VCaP (cell line): Measurements from ENCODE around the gene TMEM203.

Experiments
- H3K27ac ChIP-seq: fragments of 450-650 bp; 2 replicates; pipeline ENCODE4 v1.5.1; 2017
- TF ChIP-seq, protein P1 (sequence below): fragments of 450-650 bp; conservative IDR thresholded peaks from 2 replicates; pipeline ENCODE4 v1.5.1; 2017; ENCODE audit warnings: mild to moderate bottlenecking, moderate library complexity

TMEM203 gene

DNA sequence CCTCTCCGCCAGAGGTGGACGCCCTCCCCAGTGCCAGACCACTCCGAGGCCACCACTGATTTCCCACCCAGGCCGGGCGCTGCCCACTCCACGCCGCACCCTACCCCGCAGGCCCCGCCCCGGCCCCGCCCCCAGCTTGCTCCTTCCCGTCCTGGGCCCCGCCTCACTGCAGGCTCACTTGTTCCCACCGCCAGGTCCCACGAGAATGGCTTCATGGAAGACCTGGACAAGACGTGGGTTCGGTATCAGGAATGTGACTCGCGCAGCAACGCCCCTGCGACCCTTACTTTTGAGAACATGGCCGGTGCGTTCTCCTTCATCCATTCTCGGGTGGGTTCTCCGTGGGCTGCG lies 42.1 kb downstream of the TMEM203 start:
- TF ChIP-seq, protein P1, sequence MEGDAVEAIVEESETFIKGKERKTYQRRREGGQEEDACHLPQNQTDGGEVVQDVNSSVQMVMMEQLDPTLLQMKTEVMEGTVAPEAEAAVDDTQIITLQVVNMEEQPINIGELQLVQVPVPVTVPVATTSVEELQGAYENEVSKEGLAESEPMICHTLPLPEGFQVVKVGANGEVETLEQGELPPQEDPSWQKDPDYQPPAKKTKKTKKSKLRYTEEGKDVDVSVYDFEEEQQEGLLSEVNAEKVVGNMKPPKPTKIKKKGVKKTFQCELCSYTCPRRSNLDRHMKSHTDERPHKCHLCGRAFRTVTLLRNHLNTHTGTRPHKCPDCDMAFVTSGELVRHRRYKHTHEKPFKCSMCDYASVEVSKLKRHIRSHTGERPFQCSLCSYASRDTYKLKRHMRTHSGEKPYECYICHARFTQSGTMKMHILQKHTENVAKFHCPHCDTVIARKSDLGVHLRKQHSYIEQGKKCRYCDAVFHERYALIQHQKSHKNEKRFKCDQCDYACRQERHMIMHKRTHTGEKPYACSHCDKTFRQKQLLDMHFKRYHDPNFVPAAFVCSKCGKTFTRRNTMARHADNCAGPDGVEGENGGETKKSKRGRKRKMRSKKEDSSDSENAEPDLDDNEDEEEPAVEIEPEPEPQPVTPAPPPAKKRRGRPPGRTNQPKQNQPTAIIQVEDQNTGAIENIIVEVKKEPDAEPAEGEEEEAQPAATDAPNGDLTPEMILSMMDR = no peak
- H3K27ac ChIP-seq = no peak overlapping the region

DNA sequence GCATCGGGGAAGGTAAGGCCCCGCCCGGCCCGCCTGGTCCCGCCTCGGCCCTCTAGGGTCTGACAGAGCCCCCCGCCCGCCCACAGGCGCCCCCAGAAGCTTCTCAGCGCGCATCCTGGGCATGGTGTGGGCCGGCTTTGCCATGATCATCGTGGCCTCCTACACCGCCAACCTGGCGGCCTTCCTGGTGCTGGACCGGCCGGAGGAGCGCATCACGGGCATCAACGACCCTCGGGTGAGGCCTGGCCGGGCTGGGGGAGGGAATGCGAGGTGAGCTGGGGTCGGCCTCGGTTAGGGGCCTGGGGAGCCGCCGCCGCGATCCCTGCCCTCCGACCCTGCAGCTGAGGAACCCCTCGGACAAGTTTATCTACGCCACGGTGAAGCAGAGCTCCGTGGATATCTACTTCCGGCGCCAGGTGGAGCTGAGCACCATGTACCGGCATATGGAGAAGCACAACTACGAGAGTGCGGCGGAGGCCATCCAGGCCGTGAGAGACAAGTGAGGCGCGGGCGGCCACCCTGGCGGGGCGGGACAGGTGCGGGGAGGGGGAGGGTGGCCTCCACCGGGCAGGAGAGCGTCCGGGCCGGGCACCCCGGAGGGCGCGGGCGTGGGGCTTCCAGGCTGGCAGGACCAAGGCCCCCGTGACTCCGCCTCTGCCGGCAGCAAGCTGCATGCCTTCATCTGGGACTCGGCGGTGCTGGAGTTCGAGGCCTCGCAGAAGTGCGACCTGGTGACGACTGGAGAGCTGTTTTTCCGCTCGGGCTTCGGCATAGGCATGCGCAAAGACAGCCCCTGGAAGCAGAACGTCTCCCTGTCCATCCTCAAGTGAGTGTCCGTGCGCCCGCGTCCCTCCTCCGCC lies 42.7 kb downstream of the TMEM203 start:
- TF ChIP-seq, protein P1 = no peak
- no peak overlapping the region for H3K27ac ChIP-seq

DNA sequence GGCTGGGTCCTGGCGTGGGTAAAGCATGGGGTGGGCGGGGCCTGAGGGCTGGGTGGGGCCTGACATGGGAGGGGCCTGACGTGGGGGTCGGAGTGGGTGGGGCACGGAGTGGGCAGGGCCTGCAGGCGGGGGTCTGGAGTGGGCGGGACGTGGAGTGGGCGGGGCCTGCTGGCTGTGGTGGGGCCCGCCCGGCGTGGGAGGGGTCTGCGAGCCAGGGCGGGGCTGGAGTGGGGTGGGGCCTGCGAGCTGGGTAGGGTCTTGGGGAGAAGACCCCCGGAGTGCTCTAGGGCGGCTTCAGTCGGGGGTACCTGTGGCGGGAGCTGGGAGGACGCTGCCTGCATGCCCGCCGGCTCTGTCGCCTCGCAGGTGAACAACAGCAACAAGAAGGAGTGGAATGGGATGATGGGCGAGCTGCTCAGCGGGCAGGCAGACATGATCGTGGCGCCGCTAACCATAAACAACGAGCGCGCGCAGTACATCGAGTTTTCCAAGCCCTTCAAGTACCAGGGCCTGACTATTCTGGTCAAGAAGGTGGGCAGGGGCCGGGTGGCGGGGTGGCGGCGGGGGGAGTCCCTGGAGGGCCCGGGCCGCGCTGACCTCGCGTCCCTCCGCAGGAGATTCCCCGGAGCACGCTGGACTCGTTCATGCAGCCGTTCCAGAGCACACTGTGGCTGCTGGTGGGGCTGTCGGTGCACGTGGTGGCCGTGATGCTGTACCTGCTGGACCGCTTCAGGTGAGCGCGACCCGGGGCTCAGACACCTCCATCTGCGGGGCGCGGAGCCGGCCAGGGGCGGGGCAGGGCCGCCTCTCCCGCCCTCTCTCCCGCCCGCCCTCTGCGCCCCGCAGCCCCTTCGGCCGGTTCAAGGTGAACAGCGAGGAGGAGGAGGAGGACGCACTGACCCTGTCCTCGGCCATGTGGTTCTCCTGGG lies 43.6 kb downstream of the TMEM203 start:
- H3K27ac ChIP-seq = no peak overlapping the region

DNA sequence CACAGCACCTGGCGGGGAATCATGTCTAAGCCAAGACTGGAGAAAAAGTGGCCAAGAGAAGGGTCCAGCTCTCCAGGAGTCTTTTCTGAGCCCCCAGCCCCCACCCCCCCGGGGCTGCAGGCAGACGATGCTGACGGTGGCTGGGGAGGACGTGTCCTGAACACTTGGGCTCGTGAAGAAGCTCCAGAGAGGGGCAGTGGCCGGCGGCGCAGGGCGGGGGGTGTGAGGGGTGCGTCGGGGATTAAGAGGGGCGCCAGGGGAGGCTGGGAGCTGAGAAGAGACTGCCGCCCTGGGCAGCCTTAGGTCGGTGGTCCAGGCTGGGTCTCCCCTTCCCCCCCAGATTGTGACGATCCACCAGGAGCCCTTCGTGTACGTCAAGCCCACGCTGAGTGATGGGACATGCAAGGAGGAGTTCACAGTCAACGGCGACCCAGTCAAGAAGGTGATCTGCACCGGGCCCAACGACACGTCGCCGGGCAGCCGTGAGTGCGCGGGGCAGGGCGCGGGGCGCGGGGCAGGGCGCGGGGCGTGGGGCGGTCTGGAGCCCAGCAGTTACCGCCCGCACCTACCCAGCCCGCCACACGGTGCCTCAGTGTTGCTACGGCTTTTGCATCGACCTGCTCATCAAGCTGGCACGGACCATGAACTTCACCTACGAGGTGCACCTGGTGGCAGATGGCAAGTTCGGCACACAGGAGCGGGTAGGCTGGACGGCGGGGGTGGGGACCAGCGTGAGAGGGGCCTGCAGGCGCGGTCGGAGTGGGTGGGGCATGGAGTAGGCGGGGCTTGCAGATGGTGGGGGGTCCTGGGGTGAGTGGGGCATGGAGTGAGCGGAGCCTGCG lies 44.5 kb downstream of the TMEM203 start:
- TF ChIP-seq, protein P1 = no peak
- no peak overlapping the region for H3K27ac ChIP-seq

More for the DNA sequence above, 43.6 kb downstream of the TMEM203 start:
- TF ChIP-seq, protein P1 = no peak

DNA sequence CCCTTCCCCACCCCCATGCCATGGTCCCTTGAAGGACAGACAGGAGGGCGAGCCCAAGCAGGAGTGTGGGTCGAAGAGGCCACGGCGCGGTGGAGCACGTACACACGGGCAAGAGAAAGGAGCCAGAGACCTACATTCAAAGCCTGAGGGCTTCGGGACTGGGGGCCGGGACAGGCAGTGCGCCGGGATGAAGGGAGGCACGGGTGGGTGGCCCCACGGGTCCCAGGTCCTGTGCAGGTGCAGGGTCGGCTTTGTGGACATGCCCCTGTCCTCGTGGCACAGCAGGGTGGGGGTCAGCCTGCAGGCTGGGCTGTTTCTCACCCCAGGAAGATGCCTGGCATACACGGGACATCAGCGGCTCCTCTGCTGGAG lies 45.4 kb downstream of the TMEM203 start:
- TF ChIP-seq, protein P1 = no peak
- no peak overlapping the region for H3K27ac ChIP-seq

DNA sequence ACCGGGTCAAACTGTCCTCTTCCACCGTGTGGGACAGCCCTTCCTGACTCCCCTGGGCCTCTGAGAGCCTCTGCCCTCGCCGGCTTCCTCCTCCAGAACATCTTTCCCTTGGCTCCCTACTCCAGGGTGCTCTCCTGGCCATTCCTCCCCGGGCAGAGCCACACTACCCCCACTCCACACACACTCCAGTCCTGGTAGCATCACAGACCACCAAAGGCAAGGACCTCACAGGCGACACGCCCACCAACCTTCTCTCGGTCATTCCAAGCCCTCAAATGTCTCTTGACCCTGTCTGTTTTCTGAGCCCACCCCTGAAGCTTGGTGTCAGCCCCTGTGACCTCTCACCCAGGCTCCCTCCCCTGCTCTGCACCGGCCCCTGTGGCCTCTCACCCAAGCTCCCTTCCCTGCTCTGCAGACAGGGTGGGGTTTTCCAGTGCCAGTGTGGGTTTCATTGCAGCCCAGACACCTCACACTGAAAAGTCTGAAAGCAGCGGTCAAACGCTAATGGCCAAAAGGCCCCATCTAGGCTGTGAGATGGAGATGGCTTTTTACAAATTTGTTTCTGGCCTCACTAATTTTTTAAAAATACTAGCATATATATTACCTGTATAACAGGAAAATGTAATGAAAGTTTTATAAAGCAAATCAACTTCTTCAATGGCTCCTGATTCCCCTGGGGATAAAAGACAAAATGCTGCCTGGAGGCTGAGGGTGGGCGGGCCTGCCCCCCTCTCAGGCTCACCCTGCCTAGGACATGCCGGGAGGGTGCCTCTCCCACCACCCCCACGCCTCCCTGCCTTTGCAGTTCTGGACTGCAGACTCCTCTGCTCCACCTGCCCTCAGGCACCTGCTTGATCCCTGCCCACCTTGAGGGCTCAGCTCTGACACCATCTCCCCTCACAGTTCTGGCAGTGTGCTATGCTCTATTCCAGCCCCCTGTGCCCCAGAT lies 46.1 kb downstream of the TMEM203 start:
- H3K27ac ChIP-seq = no peak overlapping the region
- TF ChIP-seq, protein P1 = no peak
